ENCODE measurements around the gene IPO4. TPM values are rescaled to one million over a fixed set of nuclear protein-coding genes. Genes with fewer than 3 reads are reported as not detected.
A peak's percentile ranks its signal among the peaks of the same experiment; 100 is the strongest.

Gene IPO4
- total RNA-seq, 1 experiment from 2014 or later = 22.9 TPM

DNA sequence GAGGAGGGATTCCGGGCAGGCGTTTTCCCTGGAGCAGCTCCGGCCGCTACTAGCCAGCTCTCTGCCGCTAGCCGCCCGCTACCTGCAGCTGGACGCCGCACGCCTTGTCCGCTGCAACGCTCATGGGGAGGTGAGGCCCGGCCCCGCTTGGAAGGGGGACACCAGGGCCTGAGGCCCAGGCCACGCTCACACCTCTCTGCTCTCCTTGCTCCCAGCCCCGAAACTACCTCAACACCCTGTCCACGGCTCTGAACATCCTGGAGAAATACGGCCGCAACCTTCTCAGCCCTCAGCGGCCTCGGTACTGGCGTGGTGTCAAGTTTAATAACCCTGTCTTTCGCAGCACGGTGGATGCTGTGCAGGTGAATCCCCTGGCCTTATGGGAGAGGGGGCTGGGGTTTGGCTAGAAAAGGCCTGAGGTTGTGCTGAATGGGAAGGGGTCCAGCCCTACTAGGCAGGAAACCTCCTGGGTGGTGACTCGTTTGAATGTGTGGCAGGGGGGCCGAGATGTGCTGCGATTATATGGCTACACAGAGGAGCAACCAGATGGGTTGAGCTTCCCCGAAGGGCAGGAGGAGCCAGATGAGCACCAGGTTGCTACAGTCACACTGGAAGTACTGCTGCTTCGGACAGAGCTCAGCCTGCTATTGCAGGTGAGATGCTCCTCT, 40.7 kb downstream of the IPO4 start:
- DNase-seq (ENCODE audit: low read depth) = no peak

DNA sequence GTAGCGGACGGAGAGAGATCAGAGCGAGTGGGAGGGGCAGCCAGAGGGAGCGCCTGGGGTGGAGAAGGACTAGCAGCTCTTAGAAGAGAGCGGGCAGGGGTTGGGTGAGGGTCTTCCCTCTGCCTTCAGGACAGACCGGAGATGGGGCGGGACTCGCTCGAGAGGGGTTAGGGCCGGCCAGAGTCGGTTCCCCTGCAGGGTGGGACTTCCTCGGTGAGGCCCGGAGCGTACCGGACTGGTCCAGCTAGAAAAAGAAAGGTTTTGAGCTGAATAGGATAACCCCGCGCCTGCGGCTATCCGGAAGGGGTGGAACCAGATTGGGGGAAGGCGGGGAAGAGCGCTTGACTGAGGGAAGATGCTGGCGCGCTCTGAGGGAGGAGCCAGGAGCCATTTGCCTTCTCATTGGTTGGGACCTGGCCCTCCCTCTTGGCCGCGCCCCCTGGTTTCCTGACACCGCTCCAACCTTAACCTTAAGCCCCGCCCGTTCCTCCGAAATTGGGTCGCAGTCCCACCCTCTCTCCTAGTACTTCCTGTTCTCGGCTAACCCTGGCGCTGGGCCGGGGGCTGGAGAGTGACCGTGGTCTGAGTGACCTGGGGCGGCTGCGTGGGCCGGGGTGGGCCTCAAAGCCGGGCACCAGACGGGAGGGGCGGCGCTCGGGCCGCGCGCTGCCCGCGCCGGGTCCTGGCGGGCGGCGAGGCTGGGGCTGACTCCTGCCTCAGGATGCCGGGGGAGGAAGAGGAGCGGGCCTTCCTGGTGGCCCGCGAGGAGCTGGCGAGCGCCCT, 41.4 kb downstream of the IPO4 start, which contains the start of gene RNF31:
RNF31 (plus strand) TSS at position 521 of the 783 bp plus-strand sequence; CDS start at position 722, 201 bp downstream.
- peak; percentile 98 for DNase-seq (ENCODE audit: low read depth)

DNA sequence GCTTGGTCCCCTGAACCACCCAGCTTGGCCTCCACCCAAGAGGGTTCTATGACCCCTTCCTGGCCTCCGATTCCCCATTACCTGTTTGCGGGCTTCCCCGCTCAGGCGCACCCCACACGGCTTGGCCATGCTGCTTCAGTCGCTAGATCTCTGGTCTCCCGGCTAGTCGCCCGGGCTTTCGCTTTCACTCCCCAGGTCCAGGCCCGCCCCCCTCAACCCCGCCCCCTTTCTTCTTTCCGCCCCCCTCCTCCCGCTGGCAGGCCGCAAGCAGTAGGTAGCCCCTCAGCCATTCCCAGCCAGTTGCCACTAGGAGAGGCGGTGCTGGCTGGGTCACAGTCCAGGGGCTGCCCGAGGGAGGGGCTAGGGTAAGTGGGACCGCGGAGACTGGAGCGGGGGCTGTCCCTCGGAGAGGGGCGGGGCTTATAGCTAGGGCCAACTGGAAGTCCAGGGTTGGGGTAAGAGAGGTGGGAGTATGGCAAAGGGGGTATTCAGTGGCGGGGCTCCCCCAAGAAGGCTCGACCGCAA, 42.1 kb downstream of the IPO4 start, which contains the start of gene PSME2:
PSME2 (minus strand) TSS at position 158 of the 525 bp plus-strand sequence; CDS start at position 129, 29 bp downstream.
- DNase-seq (ENCODE audit: low read depth) = peak; percentile 97

DNA sequence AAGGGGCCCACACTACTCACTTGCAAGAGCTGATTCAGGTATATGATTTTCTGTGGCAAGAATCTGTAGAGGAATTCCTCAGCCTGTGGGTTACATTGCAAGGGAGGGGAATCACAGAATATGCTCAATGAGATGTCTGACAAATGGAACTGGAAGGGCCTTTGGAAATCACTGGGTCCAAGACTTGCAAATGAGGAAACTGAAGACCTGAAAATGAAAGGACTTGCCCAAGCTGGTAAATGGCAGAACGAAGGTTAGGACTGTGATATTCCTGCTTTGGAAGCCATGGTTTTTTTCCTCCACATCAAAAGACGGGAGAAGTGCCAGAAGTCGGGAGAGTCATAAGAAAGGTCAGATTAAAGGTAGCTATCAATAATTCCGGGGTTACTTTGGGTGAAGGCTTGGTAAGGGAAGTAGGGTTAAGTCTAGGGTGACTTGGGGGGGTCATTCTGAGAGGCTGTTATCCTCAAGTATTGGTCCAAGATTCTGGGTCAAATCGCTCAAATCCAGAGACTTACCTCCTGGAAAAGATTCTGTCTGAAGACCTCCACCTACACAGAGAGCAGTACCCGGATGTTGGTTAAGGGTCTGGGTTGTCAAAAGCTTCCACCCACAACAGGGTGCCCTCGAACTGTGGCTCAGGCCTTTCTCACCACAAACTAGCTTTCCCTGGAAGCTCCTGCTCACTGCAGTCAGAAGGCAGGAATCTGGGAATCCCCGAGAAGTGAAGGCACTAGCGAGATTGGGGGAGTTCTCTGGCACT, 42.7 kb downstream of the IPO4 start:
- no peak for DNase-seq (ENCODE audit: low read depth)

DNA sequence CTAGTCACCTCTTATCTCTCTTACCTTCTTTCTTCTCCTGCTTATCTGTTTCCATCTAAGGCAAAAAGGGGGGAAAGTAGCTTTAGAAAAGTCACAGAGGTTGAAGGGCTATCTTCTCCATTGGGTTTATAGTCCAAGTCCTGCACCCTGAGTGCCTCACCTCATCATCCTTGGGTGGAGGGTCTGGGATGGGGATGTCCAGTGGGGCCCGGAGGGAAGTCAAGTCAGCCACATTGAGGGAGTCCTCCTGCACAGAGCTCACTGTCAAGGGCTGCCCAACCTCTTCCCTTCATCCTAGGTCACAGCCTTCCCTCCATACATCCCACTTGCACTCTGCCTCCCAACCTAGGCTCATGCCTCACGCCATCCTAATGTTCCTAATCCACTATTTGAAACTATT, 43.4 kb downstream of the IPO4 start:
- DNase-seq (ENCODE audit: low read depth) = no peak

DNA sequence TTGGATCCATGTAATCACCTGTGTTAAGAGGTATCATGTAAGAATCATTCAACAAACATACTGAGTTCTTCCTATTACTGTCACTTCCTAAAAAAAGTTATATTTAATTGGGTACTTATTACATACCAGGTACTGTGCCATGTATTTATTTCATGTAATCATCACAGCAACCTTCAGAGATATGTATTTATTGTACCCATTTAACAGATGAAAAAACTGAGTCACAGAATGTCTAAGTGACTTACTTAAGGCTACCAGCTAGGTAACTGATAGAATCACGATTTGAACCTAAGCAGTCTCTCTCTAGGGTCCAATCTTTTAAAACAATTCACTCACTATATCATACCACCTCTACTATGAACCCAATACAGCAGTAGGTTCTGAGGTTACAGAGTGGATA, 44.2 kb downstream of the IPO4 start:
- no peak for DNase-seq (ENCODE audit: low read depth)

- peak; percentile 19 for DNase-seq (ENCODE audit: low read depth)
Measured at GRCh38 chr14:24143511-24143910, 45.1 kb downstream of the IPO4 start.

GRCh38 chr14:24141097-24141880, 47.3 kb downstream of the IPO4 start, which contains the start of gene EMC9:
Gene EMC9 (minus strand): TSS chr14:24141591. CDS start chr14:24141304, 287 bp downstream.
- DNase-seq (ENCODE audit: low read depth) = peak; percentile 99

- DNase-seq (ENCODE audit: low read depth) = no peak
Measured at GRCh38 chr14:24139272-24139934, 49.2 kb downstream of the IPO4 start.

DNA sequence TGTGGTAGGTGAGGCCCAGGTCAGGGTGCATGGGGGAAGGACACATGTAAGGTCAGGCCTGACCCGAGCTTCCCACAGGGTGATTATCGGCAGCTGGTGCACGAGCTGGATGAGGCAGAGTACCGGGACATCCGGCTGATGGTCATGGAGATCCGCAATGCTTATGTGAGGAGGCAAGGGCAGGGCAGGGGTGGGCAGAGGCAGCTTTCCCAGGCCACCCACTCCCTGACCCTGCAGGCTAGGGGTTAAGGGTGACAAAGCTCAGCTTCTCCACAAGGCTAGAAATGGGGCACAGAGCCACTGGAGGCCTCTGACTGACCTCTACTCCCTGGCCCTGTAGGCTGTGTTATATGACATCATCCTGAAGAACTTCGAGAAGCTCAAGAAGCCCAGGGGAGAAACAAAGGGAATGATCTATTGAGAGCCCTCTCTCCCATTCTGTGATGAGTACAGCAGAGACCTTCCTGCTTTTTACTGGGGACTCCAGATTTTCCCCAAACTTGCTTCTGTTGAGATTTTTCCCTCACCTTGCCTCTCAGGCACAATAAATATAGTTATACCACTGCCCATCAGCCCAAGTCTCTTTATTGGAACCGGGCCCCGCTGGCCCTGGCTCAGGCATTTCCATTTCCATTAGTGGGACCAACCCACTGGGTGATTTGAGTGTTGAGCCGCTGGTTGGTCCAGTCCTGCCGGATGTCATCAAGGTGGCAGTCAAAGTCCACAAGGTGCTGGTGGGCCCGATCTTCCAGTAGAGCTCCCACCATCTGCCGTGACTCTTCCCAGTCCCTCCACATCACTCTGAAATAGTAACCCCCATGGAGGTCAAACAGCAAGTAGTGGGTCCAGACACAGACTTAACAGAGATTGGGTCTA, 50.0 kb downstream of the IPO4 start:
- DNase-seq (ENCODE audit: low read depth) = no peak

GRCh38 chr14:24137529-24138395, 50.9 kb downstream of the IPO4 start:
- no peak for DNase-seq (ENCODE audit: low read depth)

GRCh38 chr14:24136684-24137528, 51.7 kb downstream of the IPO4 start:
- DNase-seq (ENCODE audit: low read depth) = no peak

DNA sequence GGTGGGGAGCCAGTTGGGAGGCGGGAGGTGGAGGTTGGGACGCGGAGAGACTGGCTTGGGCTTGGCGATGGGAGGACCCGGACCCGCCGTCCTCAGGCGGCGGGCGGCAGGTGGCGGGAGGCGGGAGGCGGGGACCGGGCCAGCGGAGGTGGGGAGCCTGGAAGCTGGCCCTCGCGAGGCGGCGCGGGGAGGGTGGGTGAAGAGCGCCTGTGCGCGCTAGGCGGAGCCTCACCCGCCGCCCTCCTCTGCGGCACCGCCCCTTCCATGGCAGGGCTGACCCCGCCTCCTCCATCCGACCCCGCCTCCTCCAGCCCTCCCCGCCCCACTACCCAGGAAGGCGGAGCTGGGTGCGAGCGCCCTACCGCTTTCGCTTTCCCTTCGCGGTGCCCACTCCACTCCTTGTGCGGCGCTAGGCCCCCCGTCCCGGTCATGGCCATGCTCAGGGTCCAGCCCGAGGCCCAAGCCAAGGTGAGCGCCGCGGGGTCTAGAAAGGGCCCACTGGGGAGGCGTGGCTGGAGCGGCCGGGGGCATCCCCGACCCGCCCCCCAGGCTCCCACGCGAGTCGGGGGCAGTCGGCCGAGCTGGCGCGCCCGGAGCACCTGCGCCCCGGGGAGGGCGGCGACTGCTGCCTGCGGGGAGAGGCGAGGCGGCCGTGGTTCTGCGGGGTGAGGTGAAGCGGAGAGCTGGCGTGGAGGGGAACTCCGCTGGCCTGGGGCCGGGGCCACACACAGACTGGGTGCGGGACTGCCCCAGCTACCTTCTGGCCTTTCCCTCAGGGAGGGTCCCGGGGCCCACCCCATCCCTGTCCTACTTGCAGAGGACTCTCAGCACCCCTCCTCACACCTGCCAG, 52.6 kb downstream of the IPO4 start, which contains the start of gene PSME1:
PSME1 (plus strand) TSS at position 361 of the 850 bp plus-strand sequence; CDS start at position 430, 69 bp downstream.
- DNase-seq (ENCODE audit: low read depth) = peak; percentile 84

GRCh38 chr14:24135584-24135833, 53.1 kb downstream of the IPO4 start:
- no peak for DNase-seq (ENCODE audit: low read depth)

- no peak for DNase-seq (ENCODE audit: low read depth)
Measured at GRCh38 chr14:24133735-24134134, 54.9 kb downstream of the IPO4 start.

- DNase-seq (ENCODE audit: low read depth) = no peak
Measured at GRCh38 chr14:24132976-24133375, 55.6 kb downstream of the IPO4 start.
